Measurements from ENCODE around the gene ACSS3.
A peak's percentile ranks its signal among the peaks of the same experiment; 100 is the strongest.
"Not testable (repeated sequence)": the region's sequence is repeated elsewhere in the genome, so short reads cannot be mapped to it uniquely, and the experiment has no call there.

ACSS3 gene

GRCh38 chr12:81170072-81170471 is 92.2 kb downstream of the ACSS3 start:
- DNase-seq: no peak

- no peak for DNase-seq
These were observed 95.0 kb downstream of the ACSS3 start for GRCh38 chr12:81172851-81173250.

- DNase-seq: no peak
These were observed 96.8 kb downstream of the ACSS3 start for GRCh38 chr12:81174664-81175063.

GRCh38 chr12:81176796-81177195 is 98.9 kb downstream of the ACSS3 start:
- DNase-seq: no peak

- no peak for DNase-seq
These were observed 103.8 kb downstream of the ACSS3 start for GRCh38 chr12:81181691-81182090.

GRCh38 chr12:81187686-81188085 is 109.8 kb downstream of the ACSS3 start:
- no peak for DNase-seq

GRCh38 chr12:81196595-81196994 is 118.7 kb downstream of the ACSS3 start:
- no peak for DNase-seq

GRCh38 chr12:81200561-81200960 is 122.7 kb downstream of the ACSS3 start:
- DNase-seq: not testable (repeated sequence)

GRCh38 chr12:81203671-81204204 is 125.9 kb downstream of the ACSS3 start:
- DNase-seq: no peak

- DNase-seq: no peak
These were observed 127.5 kb downstream of the ACSS3 start for GRCh38 chr12:81205416-81205815.

GRCh38 chr12:81206429-81206828 is 128.6 kb downstream of the ACSS3 start:
- peak; percentile 33 for DNase-seq

GRCh38 chr12:81207173-81207572 is 129.3 kb downstream of the ACSS3 start:
- no peak for DNase-seq

GRCh38 chr12:81207664-81208063 is 129.8 kb downstream of the ACSS3 start:
- DNase-seq: no peak

- DNase-seq: no peak
These were observed 130.5 kb downstream of the ACSS3 start for GRCh38 chr12:81208187-81208911.

GRCh38 chr12:81209012-81209411 is 131.1 kb downstream of the ACSS3 start:
- DNase-seq: no peak

GRCh38 chr12:81209772-81210225 is 131.9 kb downstream of the ACSS3 start:
- peak; percentile 18 for DNase-seq

- no peak for DNase-seq
These were observed 133.4 kb downstream of the ACSS3 start for GRCh38 chr12:81211306-81211705.

- DNase-seq: no peak
These were observed 135.3 kb downstream of the ACSS3 start for GRCh38 chr12:81212996-81213696.

- no peak for DNase-seq
These were observed 138.9 kb downstream of the ACSS3 start for GRCh38 chr12:81216739-81217138.

- no peak for DNase-seq
These were observed 143.8 kb downstream of the ACSS3 start for GRCh38 chr12:81221681-81222080.

- DNase-seq: no peak
These were observed 145.1 kb downstream of the ACSS3 start for GRCh38 chr12:81222846-81223592.

- no peak for DNase-seq
These were observed 146.7 kb downstream of the ACSS3 start for GRCh38 chr12:81224626-81225025.

GRCh38 chr12:81229759-81230158 is 151.9 kb downstream of the ACSS3 start:
- DNase-seq: peak; percentile 3

Data from NCI-H1092 (cell line).